MM.1S (cell line): ENCODE data around the gene HPGDS.

Source experiments
- DNase-seq: peaks from one replicate; pipeline ENCODE4 v3.0.0-alpha.2; 2015
- H2AFZ ChIP-seq: fragments of 300-600 bp; sonication (generic); 2 replicates; pipeline ENCODE4 v1.6.0; 2016; ENCODE audit warnings: antibody characterized with exemption, low read length
- H3F3A ChIP-seq: fragments of 300-600 bp; sonication (generic); 2 replicates; pipeline ENCODE4 v1.6.1; 2016; ENCODE audit warnings: mild to moderate bottlenecking, antibody characterized with exemption, low read length, moderate library complexity, mixed read lengths; ENCODE audit not compliant: insufficient read depth
- H3K27ac ChIP-seq: fragments of 300-600 bp; sonication (generic); 2 replicates; pipeline ENCODE4 v1.5.1; 2016; ENCODE audit warnings: mild to moderate bottlenecking, low read length
- H3K27me3 ChIP-seq: fragments of 300-600 bp; sonication (generic); replicated peaks from 2 replicates; pipeline ENCODE4 v1.6.0; 2016; ENCODE audit warnings: low read length; ENCODE audit not compliant: insufficient read depth
- H3K36me3 ChIP-seq: fragments of 300-600 bp; sonication (generic); replicated peaks from 2 replicates; pipeline ENCODE4 v1.6.1; 2016; ENCODE audit warnings: mild to moderate bottlenecking, low read length, mixed read lengths; ENCODE audit not compliant: insufficient read depth
- H3K4me1 ChIP-seq: fragments of 300-600 bp; sonication (generic); 2 replicates; pipeline ENCODE4 v1.6.1; 2016; ENCODE audit warnings: low read length, mixed read lengths
- H3K4me2 ChIP-seq: fragments of 300-600 bp; sonication (generic); 2 replicates; pipeline ENCODE4 v1.6.0; 2016; ENCODE audit warnings: low read depth, low read length
- H3K4me3 ChIP-seq: fragments of 300-600 bp; sonication (generic); 2 replicates; pipeline ENCODE4 v1.5.1; 2016; ENCODE audit warnings: low read length, mixed read lengths
- H3K79me2 ChIP-seq: fragments of 300-600 bp; sonication (generic); 2 replicates; pipeline ENCODE4 v1.6.1; 2016; ENCODE audit warnings: mixed run types, low read length, mixed read lengths
- H3K9ac ChIP-seq: fragments of 300-600 bp; sonication (generic); 2 replicates; pipeline ENCODE4 v1.6.1; 2016; ENCODE audit warnings: low read length, mixed read lengths
- H3K9me2 ChIP-seq: fragments of 300-600 bp; sonication (generic); replicated peaks from 2 replicates; pipeline ENCODE4 v1.6.1; 2016; ENCODE audit warnings: mild to moderate bottlenecking, low read length, mixed read lengths; ENCODE audit not compliant: insufficient read depth
- H3K9me3 ChIP-seq: fragments of 300-600 bp; sonication (generic); replicated peaks from 2 replicates; pipeline ENCODE4 v1.6.1; 2016; ENCODE audit warnings: mild to moderate bottlenecking, low read length, mixed read lengths; ENCODE audit not compliant: insufficient read depth
- H4K20me1 ChIP-seq: fragments of 300-600 bp; sonication (generic); 2 replicates; pipeline ENCODE4 v1.6.1; 2016; ENCODE audit warnings: mild to moderate bottlenecking, low read length, moderate library complexity, mixed read lengths; ENCODE audit not compliant: insufficient read depth
- CTCF ChIP-seq: fragments of 300-600 bp; sonication (generic); IDR thresholded peaks from 2 replicates; pipeline ENCODE4 v1.5.1; 2016; ENCODE audit warnings: antibody characterized with exemption, low read length, mixed read lengths
- EZH2 ChIP-seq: fragments of 300-600 bp; sonication (generic); optimal IDR thresholded peaks from 2 replicates; pipeline ENCODE3; 2017; ENCODE audit warnings: low read depth, mild to moderate bottlenecking, antibody characterized with exemption, low read length, mixed read lengths
- EZH2phosphoT487 ChIP-seq: fragments of 300-600 bp; sonication (generic); IDR thresholded peaks from 2 replicates; pipeline ENCODE4 v1.6.1; 2018; ENCODE audit warnings: antibody characterized with exemption, low read length

The HPGDS gene

GRCh38 chr4:94373752-94374151, 31.1 kb upstream of the HPGDS start:
- DNase-seq: no peak
- no peak overlapping the region for H3K4me2 ChIP-seq
- H3K9me2 ChIP-seq: no peaks in the 10 kb centered on the region
- H3F3A ChIP-seq: no peaks in the 10 kb centered on the region
- no peak overlapping the region for H2AFZ ChIP-seq
- no peak overlapping the region for H3K9ac ChIP-seq
- no peak overlapping the region for H3K4me3 ChIP-seq
- no peaks in the 10 kb centered on the region for H3K4me1 ChIP-seq
- H3K79me2 ChIP-seq: no peaks in the 10 kb centered on the region
- no peaks in the 10 kb centered on the region for H3K36me3 ChIP-seq
- H4K20me1 ChIP-seq: no peaks in the 10 kb centered on the region
- no peak overlapping the region for H3K27ac ChIP-seq
- no peaks in the 10 kb centered on the region for H3K27me3 ChIP-seq
- H3K9me3 ChIP-seq: no peaks in the 10 kb centered on the region
- TF ChIP-seq EZH2phosphoT487: no peak
- TF ChIP-seq CTCF: no peak
- TF ChIP-seq EZH2: no peak

- H3K9me3 ChIP-seq: no peaks in the 10 kb centered on the region
- no peaks in the 10 kb centered on the region for H3F3A ChIP-seq
- no peak overlapping the region for H3K9ac ChIP-seq
- no peak overlapping the region for H3K27ac ChIP-seq
- no peak for DNase-seq
- H3K4me1 ChIP-seq: no peaks in the 10 kb centered on the region
- no peaks in the 10 kb centered on the region for H3K79me2 ChIP-seq
- H3K27me3 ChIP-seq: no peaks in the 10 kb centered on the region
- H4K20me1 ChIP-seq: no peaks in the 10 kb centered on the region
- H3K9me2 ChIP-seq: no peaks in the 10 kb centered on the region
- no peak overlapping the region for H3K4me2 ChIP-seq
- no peak overlapping the region for H3K4me3 ChIP-seq
- TF ChIP-seq EZH2phosphoT487 (no peak), EZH2 (no peak), CTCF (no peak)
- H3K36me3 ChIP-seq: no peaks in the 10 kb centered on the region
- no peak overlapping the region for H2AFZ ChIP-seq
These were observed 30.4 kb upstream of the HPGDS start for GRCh38 chr4:94372991-94373390.

GRCh38 chr4:94372228-94372978, 29.8 kb upstream of the HPGDS start:
- Histone ChIP-seq H3K27ac (no peak overlapping the region), H3K36me3 (no peaks in the 10 kb centered on the region), H3K4me2 (no peak overlapping the region), H2AFZ (no peak overlapping the region), H3K9ac (no peak overlapping the region), H4K20me1 (no peaks in the 10 kb centered on the region), H3F3A (no peaks in the 10 kb centered on the region), H3K9me3 (no peaks in the 10 kb centered on the region), H3K79me2 (no peaks in the 10 kb centered on the region), H3K9me2 (no peaks in the 10 kb centered on the region), H3K4me1 (no peaks in the 10 kb centered on the region), H3K4me3 (no peak overlapping the region), H3K27me3 (no peaks in the 10 kb centered on the region)
- TF ChIP-seq EZH2phosphoT487: no peak
- TF ChIP-seq CTCF: no peak
- TF ChIP-seq EZH2: no peak
- DNase-seq: no peak
